Endothelial cell (in vitro differentiated cells): ENCODE data around the gene PRPF19. TPM values are rescaled to one million over a fixed set of nuclear protein-coding genes. Genes with fewer than 3 reads are reported as not detected.
A peak's percentile ranks its signal among the peaks of the same experiment; 100 is the strongest.

ENCODE experiments used
- DNase-seq: peaks from one replicate; pipeline ENCODE4 v3.0.0; 2021; ENCODE audit warnings: low spot score
- H3K27ac Mint-ChIP-seq: one replicate; pipeline ENCODE4 v1.8.0; 2021; ENCODE audit warnings: mixed read lengths, inconsistent platforms; ENCODE audit not compliant: unreplicated experiment
- H3K27me3 Mint-ChIP-seq: one replicate; pipeline ENCODE4 v1.8.0; 2021; ENCODE audit warnings: mild to moderate bottlenecking, moderate library complexity, mixed read lengths, inconsistent platforms; ENCODE audit not compliant: unreplicated experiment
- H3K36me3 Mint-ChIP-seq: one replicate; pipeline ENCODE4 v1.8.0; 2021; ENCODE audit warnings: mild to moderate bottlenecking, low read depth, mixed read lengths, inconsistent platforms; ENCODE audit not compliant: unreplicated experiment
- H3K4me1 Mint-ChIP-seq: one replicate; pipeline ENCODE4 v1.8.0; 2021; ENCODE audit warnings: mild to moderate bottlenecking, mixed read lengths, inconsistent platforms; ENCODE audit not compliant: unreplicated experiment
- H3K4me3 Mint-ChIP-seq: one replicate; pipeline ENCODE4 v1.8.0; 2021; ENCODE audit warnings: mild to moderate bottlenecking, mixed read lengths, inconsistent platforms; ENCODE audit not compliant: unreplicated experiment
- H3K9me3 Mint-ChIP-seq: one replicate; pipeline ENCODE4 v1.8.0; 2021; ENCODE audit warnings: mixed read lengths, inconsistent platforms; ENCODE audit not compliant: unreplicated experiment
- total RNA-seq: library from RNA; stranded (reverse); fragmentation: NEBNext Ultra II Directional; extraction: Animal tissue kit (Norgen Biotek cat#: 25700); gene quantifications from one replicate; pipeline ENCODE4 v1.2.1, GENCODE V29; 2021; ENCODE audit not compliant: unreplicated experiment
- TF ChIP-seq, protein P1 (sequence below): fragments of 200-600 bp; sonication (generic); IDR thresholded peaks from one replicate; pipeline ENCODE4 v1.5.0; 2021; ENCODE audit warnings: antibody characterized with exemption; ENCODE audit not compliant: unreplicated experiment

PRPF19 gene
- total RNA-seq, 1 donor from 2014 or later = 163 TPM

DNA sequence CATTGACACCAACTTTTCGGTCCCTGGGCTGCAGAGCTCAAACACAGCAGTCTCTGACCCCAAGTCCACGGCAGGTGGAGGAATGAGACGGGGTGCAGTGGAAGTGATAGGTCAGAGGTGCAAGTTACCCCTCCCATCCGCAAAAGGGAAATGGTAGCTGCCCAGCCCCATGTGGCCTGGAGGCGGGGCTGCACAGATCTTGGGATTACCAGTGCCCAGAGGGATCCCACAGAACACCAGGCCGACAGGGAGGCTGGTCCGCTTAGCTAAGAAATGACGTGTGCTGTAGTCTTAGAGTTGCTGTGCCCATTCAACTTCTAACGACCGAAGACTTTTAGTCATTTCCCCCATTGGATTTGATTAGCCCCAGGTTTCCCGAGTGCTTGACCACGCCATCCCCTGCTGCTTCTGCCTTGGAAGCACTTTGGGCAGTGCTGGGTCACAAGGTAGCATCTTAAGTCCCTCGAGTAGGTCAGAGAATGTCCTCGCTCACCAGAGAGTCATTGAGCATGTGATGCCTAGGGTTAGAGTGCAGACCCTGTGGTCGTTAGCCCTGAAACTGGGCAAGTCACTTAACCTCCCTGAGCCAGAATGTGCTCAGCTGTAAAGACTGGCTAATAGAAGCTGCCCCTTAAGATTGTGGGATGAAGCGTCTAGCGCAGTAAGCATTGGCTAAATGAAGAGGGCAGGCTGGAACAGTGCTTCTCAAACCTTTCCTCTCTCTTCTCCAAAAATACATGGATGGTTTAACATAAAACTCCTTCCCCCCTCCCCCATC is 54.9 kb downstream of the PRPF19 start:
- peak overlapping the region; percentile 66 for H3K4me3 Mint-ChIP-seq
- no peak for DNase-seq
- H3K27ac Mint-ChIP-seq = no peak overlapping the region
- H3K9me3 Mint-ChIP-seq = no peaks in the 10 kb centered on the region
- H3K36me3 Mint-ChIP-seq = peaks cover 12% of the 10 kb centered on the region
- TF ChIP-seq, protein P1, sequence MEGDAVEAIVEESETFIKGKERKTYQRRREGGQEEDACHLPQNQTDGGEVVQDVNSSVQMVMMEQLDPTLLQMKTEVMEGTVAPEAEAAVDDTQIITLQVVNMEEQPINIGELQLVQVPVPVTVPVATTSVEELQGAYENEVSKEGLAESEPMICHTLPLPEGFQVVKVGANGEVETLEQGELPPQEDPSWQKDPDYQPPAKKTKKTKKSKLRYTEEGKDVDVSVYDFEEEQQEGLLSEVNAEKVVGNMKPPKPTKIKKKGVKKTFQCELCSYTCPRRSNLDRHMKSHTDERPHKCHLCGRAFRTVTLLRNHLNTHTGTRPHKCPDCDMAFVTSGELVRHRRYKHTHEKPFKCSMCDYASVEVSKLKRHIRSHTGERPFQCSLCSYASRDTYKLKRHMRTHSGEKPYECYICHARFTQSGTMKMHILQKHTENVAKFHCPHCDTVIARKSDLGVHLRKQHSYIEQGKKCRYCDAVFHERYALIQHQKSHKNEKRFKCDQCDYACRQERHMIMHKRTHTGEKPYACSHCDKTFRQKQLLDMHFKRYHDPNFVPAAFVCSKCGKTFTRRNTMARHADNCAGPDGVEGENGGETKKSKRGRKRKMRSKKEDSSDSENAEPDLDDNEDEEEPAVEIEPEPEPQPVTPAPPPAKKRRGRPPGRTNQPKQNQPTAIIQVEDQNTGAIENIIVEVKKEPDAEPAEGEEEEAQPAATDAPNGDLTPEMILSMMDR = no peak
- peaks cover 4% of the 10 kb centered on the region for H3K27me3 Mint-ChIP-seq
- peaks cover 2% of the 10 kb centered on the region for H3K4me1 Mint-ChIP-seq

DNA sequence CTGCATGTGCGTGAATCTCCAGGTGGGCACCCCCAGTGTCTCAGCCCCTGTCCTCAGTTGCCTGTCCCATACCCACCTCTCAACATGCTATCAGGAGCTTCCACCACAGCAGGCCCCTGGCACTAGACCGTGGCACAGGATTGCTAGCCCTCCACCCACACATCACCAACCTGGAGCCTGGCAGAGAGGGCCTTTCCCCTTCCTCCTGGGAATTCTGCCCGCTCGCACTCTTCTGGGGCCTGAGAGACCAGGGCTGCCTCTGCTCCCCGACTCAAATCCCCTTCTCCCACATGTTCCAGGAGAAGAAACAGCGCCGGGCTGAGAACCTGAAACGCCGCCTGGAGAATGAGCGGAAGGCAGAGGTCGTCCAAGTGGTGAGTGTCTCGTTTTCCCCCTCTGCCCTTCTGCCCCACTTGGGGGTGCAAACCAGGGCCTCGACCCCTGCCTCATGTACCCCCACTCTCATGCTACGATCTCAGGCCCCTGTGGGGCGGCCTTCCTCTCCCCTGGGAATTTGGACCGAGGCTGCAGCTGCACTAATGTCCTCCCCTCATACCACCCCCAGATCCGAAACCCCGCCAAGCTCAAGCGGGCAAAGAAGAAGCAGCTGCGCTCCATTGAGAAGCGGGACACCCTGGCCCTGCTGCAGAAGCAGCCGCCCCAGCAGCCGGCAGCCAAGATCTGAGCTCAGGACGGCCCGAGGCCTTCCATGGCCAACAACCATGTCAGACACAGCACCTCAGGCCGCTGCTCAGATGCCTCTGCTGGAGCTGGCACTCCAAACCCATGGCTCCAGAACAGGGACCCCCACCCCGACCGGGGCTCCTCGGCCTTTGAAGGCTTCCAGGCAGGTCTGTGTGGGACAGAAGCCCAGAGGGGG is 56.5 kb downstream of the PRPF19 start:
- H3K9me3 Mint-ChIP-seq = no peaks in the 10 kb centered on the region
- H3K4me1 Mint-ChIP-seq = peaks cover 6% of the 10 kb centered on the region
- peaks cover 4% of the 10 kb centered on the region for H3K27me3 Mint-ChIP-seq

DNA sequence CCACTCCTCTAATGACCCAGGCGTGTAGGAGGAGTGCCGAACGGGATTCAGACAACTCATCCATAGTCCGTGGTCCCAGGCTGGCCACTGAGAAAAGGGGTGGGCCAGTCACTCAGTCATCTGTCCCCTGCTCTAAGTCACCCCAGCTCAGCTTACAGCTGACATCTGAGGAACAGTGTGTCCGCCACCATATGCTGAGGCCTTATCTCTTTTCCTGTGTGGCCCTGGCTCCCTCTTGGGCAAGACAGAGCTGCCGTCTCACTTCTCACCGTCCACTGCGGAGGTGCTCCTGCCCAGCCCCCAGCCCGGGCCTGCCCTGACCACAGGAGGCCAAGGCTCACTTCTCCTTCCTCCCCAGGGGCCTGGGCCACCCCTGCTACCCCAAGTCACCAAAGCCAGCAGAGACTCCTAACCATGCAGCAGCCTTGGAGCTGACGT is 57.7 kb downstream of the PRPF19 start:
- H3K4me3 Mint-ChIP-seq = no peak overlapping the region

More for the DNA sequence above, 56.5 kb downstream of the PRPF19 start:
- no peak for DNase-seq
- no peak overlapping the region for H3K27ac Mint-ChIP-seq
- no peak overlapping the region for H3K4me3 Mint-ChIP-seq
- TF ChIP-seq, protein P1 = no peak
- peaks cover 16% of the 10 kb centered on the region for H3K36me3 Mint-ChIP-seq

DNA sequence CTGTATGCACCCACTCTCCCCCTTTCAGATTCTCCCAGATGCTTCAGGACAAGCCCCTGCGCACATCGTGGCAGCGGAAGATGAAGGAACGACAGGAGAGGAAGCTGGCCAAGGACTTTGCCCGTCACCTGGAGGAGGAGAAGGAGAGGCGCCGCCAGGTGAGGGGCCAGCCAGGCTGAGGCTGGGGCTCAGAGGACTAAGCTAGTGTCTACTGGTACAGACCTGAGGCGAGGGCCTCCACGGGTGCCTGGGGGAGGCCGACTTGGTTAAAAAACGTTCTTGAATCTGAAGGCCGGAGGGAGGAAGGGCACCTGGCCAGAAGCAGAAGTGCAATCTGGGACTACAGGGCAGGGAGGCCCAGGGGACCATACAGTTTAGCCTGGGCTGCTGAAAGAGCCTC is 58.5 kb downstream of the PRPF19 start:
- H3K9me3 Mint-ChIP-seq = no peaks in the 10 kb centered on the region
- peaks cover 4% of the 10 kb centered on the region for H3K27me3 Mint-ChIP-seq
- H3K4me1 Mint-ChIP-seq = peaks cover 22% of the 10 kb centered on the region
- DNase-seq = no peak
- peaks cover 16% of the 10 kb centered on the region for H3K36me3 Mint-ChIP-seq
- H3K4me3 Mint-ChIP-seq = no peak overlapping the region
- TF ChIP-seq, protein P1 = no peak
- no peak overlapping the region for H3K27ac Mint-ChIP-seq

More for the DNA sequence above, 57.7 kb downstream of the PRPF19 start:
- no peak for DNase-seq
- H3K27me3 Mint-ChIP-seq = peaks cover 4% of the 10 kb centered on the region
- H3K36me3 Mint-ChIP-seq = peaks cover 16% of the 10 kb centered on the region
- no peaks in the 10 kb centered on the region for H3K9me3 Mint-ChIP-seq
- no peak overlapping the region for H3K27ac Mint-ChIP-seq
- peaks cover 15% of the 10 kb centered on the region for H3K4me1 Mint-ChIP-seq
- TF ChIP-seq, protein P1 = no peak
